BLaER1 (cell line): ENCODE measurements around the gene AKR7A3.

Experiments used
- H3K27ac ChIP-seq: shearing (Covaris generic); formaldehyde crosslinking; 2 replicates; pipeline ENCODE4 v1.8.1; 2022
- H3K27me3 ChIP-seq: shearing (Covaris generic); formaldehyde crosslinking; 2 replicates; pipeline ENCODE4 v1.8.1; 2022
- H3K36me3 ChIP-seq: shearing (Covaris generic); formaldehyde crosslinking; 2 replicates; pipeline ENCODE4 v1.8.1; 2022
- H3K4me1 ChIP-seq: shearing (Covaris generic); formaldehyde crosslinking; 2 replicates; pipeline ENCODE4 v1.8.1; 2022
- H3K4me2 ChIP-seq: shearing (Covaris generic); formaldehyde crosslinking; 2 replicates; pipeline ENCODE4 v1.8.1; 2022
- H3K4me3 ChIP-seq: shearing (Covaris generic); formaldehyde crosslinking; 2 replicates; pipeline ENCODE4 v1.8.1; 2022
- H3K9ac ChIP-seq: shearing (Covaris generic); formaldehyde crosslinking; 2 replicates; pipeline ENCODE4 v1.8.1; 2022
- H3K9me3 ChIP-seq: shearing (Covaris generic); formaldehyde crosslinking; 2 replicates; pipeline ENCODE4 v1.8.1; 2022
- H4K20me1 ChIP-seq: shearing (Covaris generic); formaldehyde crosslinking; 2 replicates; pipeline ENCODE4 v1.8.1; 2022
- Cebpa-rat ChIP-seq: shearing (Covaris generic); IDR thresholded peaks from 2 replicates; pipeline ENCODE4 v1.8.1; 2022

Gene AKR7A3

GRCh38 chr1:19255288-19255687 is 33.3 kb downstream of the AKR7A3 start:
- Histone ChIP-seq H3K9ac (no peak overlapping the region), H3K36me3 (peaks cover 68% of the 10 kb centered on the region), H3K4me2 (no peak overlapping the region)

GRCh38 chr1:19254416-19254815 is 34.2 kb downstream of the AKR7A3 start:
- TF ChIP-seq Cebpa-rat: no peak
- Histone ChIP-seq H3K4me3 (no peak overlapping the region), H3K9me3 (no peaks in the 10 kb centered on the region), H3K27me3 (no peaks in the 10 kb centered on the region), H3K4me1 (peaks cover 33% of the 10 kb centered on the region), H4K20me1 (peaks cover 66% of the 10 kb centered on the region), H3K27ac (no peak overlapping the region), H3K4me2 (no peak overlapping the region), H3K36me3 (peaks cover 62% of the 10 kb centered on the region), H3K9ac (peak overlapping the region; percentile 97; the same call in 1 of the 2 replicates)

More at GRCh38 chr1:19255288-19255687, 33.3 kb downstream of the AKR7A3 start:
- Histone ChIP-seq H4K20me1 (peaks cover 75% of the 10 kb centered on the region), H3K27me3 (no peaks in the 10 kb centered on the region), H3K4me1 (peaks cover 24% of the 10 kb centered on the region), H3K9me3 (no peaks in the 10 kb centered on the region), H3K27ac (no peak overlapping the region), H3K4me3 (no peak overlapping the region)
- no peak for TF ChIP-seq Cebpa-rat

GRCh38 chr1:19251305-19252196 is 37.0 kb downstream of the AKR7A3 start, which contains the start of the genes EMC1 and MRTO4:
Gene EMC1, minus strand, starts transcription at chr1:19251524. Its CDS starts 15 bp downstream, at chr1:19251509.
Gene MRTO4, plus strand, starts transcription at chr1:19251805. Its CDS starts 31 bp downstream, at chr1:19251836.
- Histone ChIP-seq H4K20me1 (peaks cover 65% of the 10 kb centered on the region), H3K9ac (peak within 1 kb of the TSS; percentile 97), H3K4me1 (peaks cover 33% of the 10 kb centered on the region), H3K4me3 (peak within 1 kb of the TSS; percentile 94), H3K27ac (peak within 1 kb of the TSS; percentile 98), H3K4me2 (peak within 1 kb of the TSS; percentile 89), H3K36me3 (peaks cover 48% of the 10 kb centered on the region), H3K9me3 (no peaks in the 10 kb centered on the region), H3K27me3 (no peaks in the 10 kb centered on the region)
- no peak for TF ChIP-seq Cebpa-rat

- no peaks in the 10 kb centered on the region for H3K9me3 ChIP-seq
- H3K36me3 ChIP-seq: peaks cover 48% of the 10 kb centered on the region
- H3K27ac ChIP-seq: peak overlapping the region; percentile 98
- peak overlapping the region; percentile 94 for H3K4me3 ChIP-seq
- H3K4me2 ChIP-seq: peak overlapping the region; percentile 89
- H4K20me1 ChIP-seq: peaks cover 65% of the 10 kb centered on the region
- no peaks in the 10 kb centered on the region for H3K27me3 ChIP-seq
- H3K4me1 ChIP-seq: peaks cover 33% of the 10 kb centered on the region
- no peak for TF ChIP-seq Cebpa-rat
- H3K9ac ChIP-seq: peak overlapping the region; percentile 97
These were observed 37.8 kb downstream of the AKR7A3 start for GRCh38 chr1:19250629-19251304.

- no peak overlapping the region for H3K9ac ChIP-seq
- peaks cover 99% of the 10 kb centered on the region for H3K36me3 ChIP-seq
- no peaks in the 10 kb centered on the region for H3K4me1 ChIP-seq
- no peaks in the 10 kb centered on the region for H3K27me3 ChIP-seq
- H3K27ac ChIP-seq: no peak overlapping the region
- peaks cover 73% of the 10 kb centered on the region for H4K20me1 ChIP-seq
- H3K4me2 ChIP-seq: no peak overlapping the region
- no peaks in the 10 kb centered on the region for H3K9me3 ChIP-seq
- no peak for TF ChIP-seq Cebpa-rat
- H3K4me3 ChIP-seq: no peak overlapping the region
These were observed 47.7 kb downstream of the AKR7A3 start for GRCh38 chr1:19240673-19241538.

- no peaks in the 10 kb centered on the region for H3K9me3 ChIP-seq
- H3K4me3 ChIP-seq: no peak overlapping the region
- H3K27ac ChIP-seq: no peak overlapping the region
- H4K20me1 ChIP-seq: peaks cover 62% of the 10 kb centered on the region
- no peak overlapping the region for H3K4me2 ChIP-seq
- H3K27me3 ChIP-seq: no peaks in the 10 kb centered on the region
- no peaks in the 10 kb centered on the region for H3K4me1 ChIP-seq
- no peak for TF ChIP-seq Cebpa-rat
- H3K9ac ChIP-seq: no peak overlapping the region
- H3K36me3 ChIP-seq: peaks cover 99% of the 10 kb centered on the region
These were observed 48.7 kb downstream of the AKR7A3 start for GRCh38 chr1:19239876-19240275.

- Histone ChIP-seq H3K27ac (no peak overlapping the region), H3K9me3 (no peaks in the 10 kb centered on the region), H3K4me2 (no peak overlapping the region), H3K36me3 (peaks cover 99% of the 10 kb centered on the region), H4K20me1 (peaks cover 66% of the 10 kb centered on the region), H3K4me1 (0 out of 2 replicates have a peak, but pooled peaks cover under 1% of the 10 kb centered on the region), H3K9ac (no peak overlapping the region), H3K27me3 (no peaks in the 10 kb centered on the region), H3K4me3 (no peak overlapping the region)
- no peak for TF ChIP-seq Cebpa-rat
These were observed 54.3 kb downstream of the AKR7A3 start for GRCh38 chr1:19234224-19234623.
